Measurements from ENCODE around the gene SOX4.
"Not testable (repeated sequence)": the region's sequence is repeated elsewhere in the genome, so short reads cannot be mapped to it uniquely, and the experiment has no call there.

The SOX4 gene

DNA sequence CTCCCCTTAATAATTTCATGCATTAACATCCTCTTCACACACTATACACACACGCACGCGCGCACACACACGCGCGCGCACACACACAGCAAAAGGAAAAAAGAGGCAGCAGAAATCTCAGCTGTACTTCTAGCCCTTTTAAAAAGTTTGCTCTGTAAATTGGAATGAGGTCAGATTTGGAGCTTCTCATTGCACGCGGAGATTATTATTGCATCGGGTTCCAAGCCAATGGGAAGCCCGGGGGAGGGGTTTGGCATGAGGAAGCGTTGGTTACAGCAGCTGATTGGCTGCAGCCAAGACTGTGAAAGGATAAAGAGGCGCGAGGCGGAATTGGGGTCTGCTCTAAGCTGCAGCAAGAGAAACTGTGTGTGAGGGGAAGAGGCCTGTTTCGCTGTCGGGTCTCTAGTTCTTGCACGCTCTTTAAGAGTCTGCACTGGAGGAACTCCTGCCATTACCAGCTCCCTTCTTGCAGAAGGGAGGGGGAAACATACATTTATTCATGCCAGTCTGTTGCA is at the start of gene SOX4:
Gene SOX4, plus strand, starts transcription at position 340 of the 515 bp plus-strand sequence. CDS start 784 bp downstream, outside the sequence.
- no peak for DNase-seq (ENCODE audit: low read depth)

- not testable (repeated sequence) for DNase-seq (ENCODE audit: low read depth)
Measured at GRCh38 chr6:21552286-21552685, 41.3 kb upstream of the SOX4 start.

GRCh38 chr6:21554286-21554685 is 39.3 kb upstream of the SOX4 start:
- no peak for DNase-seq (ENCODE audit: low read depth)

DNA sequence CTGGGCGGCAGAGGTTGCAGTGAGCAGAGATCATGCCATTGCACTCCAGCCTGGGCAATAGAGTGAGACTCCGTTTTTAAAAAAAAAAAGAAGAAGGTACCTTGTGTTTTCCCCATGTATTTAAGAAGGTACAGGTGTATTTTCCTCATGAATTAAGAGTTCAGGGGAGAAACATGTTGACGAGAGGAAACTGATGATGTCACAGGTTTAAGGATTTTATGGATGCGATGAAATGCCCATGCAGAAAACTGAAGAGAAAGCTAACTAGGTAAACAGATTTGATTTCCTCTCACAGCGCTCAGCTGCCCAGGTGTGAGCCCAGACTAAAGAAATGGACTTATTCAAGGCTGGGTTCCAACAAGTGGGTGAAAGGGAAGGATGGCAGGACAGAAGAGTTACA is 38.4 kb upstream of the SOX4 start:
- DNase-seq (ENCODE audit: low read depth): no peak

DNA sequence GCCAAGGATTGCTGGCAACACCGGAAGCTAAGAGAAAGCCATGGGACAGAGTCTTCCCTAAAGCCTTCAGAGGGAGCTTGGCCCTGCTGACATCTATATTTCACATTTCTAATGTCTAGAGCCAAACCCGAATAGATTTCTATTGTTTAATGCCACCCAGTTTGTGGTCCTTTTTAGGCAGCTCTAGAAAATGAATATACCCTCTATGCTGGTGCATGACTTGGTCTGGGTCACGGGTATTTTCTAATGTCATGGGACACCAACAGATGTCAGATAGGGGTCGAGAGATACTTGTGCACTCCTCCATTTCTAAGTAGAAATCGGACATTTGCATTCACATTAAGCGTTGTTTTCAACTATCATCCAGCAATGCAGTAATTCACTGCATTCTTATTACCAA is 37.0 kb upstream of the SOX4 start:
- no peak for DNase-seq (ENCODE audit: low read depth)

- DNase-seq (ENCODE audit: low read depth): no peak
Measured at GRCh38 chr6:21556968-21557721, 36.4 kb upstream of the SOX4 start.

GRCh38 chr6:21559238-21559637 is 34.3 kb upstream of the SOX4 start:
- DNase-seq (ENCODE audit: low read depth): no peak

DNA sequence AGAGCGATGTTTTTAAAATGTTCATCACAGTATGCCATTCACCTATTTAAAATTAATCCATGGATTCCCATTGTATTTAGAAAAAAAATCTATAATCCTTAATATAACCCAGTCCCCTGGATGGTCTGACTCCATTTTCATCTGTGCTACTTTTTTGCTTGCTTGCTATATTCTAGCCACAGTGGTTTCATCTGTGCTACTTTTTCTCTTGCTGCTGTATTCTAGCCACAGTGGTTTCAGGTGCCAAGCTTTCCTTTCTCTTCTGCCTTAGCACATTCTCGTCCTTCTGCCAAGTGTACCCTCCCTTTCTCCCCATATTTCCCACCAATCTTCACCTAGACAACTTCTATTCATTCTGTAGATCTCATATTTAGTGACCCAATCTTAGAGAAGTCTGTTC is 33.3 kb upstream of the SOX4 start:
- DNase-seq (ENCODE audit: low read depth): no peak

DNA sequence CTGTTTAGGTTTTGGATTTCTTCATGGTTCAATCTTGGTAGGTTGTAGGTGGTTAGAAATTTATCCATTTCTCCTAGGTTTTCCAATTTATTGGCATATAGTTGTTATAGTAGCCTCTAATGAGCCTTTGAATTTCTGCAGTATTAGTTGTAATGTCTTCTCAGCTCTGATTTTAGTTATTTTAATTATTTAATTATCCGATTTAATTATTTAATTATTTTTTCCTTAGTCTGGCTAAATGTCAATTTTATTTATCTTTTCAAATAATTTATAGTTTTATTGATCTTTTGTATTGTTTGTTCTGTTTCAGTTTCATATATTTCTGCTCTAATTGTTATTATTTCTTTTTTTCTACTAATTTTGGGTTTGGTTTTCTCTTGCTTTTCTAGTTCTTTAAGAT is 28.1 kb upstream of the SOX4 start:
- DNase-seq (ENCODE audit: low read depth): no peak

GRCh38 chr6:21578523-21578922 is 15.0 kb upstream of the SOX4 start:
- DNase-seq (ENCODE audit: low read depth): no peak

DNA sequence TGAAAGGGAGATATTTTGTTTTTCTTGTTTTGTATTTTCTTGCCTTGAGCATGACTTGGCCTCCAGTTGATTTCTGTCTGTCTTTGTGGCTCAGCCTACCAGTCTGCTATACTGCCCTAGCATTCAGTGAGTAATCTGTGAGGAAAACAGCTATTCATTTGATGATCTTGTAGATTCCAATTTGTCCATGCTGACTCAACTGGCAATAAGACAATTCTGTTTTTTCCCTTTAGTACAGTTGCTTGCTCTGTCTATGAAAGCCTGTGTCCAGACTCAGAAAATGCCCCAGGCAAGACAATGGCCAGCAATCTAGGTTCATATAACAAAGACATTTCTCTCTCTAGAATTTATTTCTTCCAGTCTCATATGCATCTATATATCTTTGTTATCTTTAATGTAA is 10.9 kb upstream of the SOX4 start:
- DNase-seq (ENCODE audit: low read depth): no peak

DNA sequence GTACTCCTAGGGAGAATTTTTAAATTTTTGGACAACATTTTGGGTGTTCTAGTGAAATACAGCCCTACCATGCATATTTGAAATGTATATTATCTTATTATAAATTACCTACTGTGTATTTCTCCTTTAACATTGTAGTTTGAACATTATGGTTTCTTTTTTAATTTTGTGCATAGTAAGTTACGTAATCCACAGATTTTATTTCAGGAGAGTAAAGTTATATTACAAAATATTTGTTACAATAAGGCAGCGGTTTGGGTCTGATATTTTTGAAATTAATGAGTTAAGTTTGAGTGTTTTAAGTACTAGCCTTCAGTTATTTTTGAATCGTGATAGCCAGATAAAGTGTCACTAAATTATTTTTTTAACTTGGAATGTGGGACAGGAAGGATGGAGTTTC is 7.3 kb upstream of the SOX4 start:
- no peak for DNase-seq (ENCODE audit: low read depth)

DNA sequence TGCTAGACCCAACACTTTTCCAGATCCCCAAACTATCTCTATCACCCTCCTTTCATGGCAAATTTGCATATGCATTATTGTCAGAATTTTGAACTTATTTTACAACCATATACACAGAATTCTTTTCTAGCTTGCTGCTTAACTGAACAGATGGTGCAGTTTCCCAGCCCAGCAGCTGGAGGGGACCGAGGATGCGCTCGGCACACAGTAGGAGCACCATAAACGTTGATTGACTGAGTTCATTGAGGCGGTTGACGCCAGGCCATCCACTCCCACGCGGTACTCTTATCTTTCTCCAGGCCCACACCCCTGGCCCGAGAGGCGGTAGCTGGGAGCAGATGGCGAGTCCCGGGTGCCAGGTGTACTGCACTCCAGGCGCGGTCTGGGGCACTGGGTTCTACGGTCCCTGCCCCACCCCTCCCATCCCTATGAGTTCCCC is 6.8 kb upstream of the SOX4 start:
- no peak for DNase-seq (ENCODE audit: low read depth)

- no peak for DNase-seq (ENCODE audit: low read depth)
Measured at GRCh38 chr6:21587179-21587960, 6.2 kb upstream of the SOX4 start.

- DNase-seq (ENCODE audit: low read depth): no peak
Measured at GRCh38 chr6:21587961-21588480, 5.5 kb upstream of the SOX4 start.

- no peak for DNase-seq (ENCODE audit: low read depth)
Measured at GRCh38 chr6:21588481-21589351, 4.8 kb upstream of the SOX4 start.

- peak; percentile 66 for DNase-seq (ENCODE audit: low read depth)
Measured at GRCh38 chr6:21589352-21590345, 3.9 kb upstream of the SOX4 start.

GRCh38 chr6:21590346-21590745 is 3.2 kb upstream of the SOX4 start:
- no peak for DNase-seq (ENCODE audit: low read depth)

DNA sequence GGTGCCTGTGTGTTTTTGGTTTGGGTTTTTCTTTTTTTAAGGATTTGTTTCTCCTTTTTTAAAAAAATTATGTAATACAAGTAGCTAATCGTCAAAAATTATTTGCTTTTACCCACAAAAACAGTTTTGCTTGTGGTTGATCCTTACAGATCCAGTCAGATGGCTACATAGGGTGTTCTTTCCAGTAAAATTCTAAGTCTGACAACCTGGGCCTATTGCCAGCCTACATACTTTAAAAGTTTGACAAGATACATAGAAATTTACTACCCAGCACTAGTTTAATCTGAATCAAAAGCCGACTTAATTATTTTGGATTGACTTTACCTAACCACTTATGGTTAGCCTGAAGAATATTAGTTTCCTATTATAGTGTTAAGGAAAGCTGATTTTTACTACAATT is 2.1 kb upstream of the SOX4 start:
- no peak for DNase-seq (ENCODE audit: low read depth)

DNA sequence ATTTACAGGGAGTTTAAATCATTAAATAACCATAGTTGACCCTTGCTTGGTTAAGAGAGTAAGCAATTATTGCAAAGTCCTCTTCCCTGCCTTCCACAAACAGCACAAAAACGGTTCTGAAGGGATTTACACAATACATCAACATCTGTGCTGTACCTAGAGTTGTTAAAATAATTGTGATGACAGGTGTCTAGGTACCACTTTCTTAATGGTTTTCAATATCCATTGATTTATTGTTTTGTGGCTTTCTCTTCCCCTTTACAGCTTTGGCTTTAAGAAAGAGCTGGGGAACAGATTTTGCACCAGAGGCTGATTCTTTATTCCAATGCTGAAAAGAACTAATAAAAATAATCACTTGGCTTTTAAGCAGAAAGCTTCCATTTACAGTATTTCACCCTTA is 598 bp upstream of the SOX4 start:
- DNase-seq (ENCODE audit: low read depth): no peak

DNA sequence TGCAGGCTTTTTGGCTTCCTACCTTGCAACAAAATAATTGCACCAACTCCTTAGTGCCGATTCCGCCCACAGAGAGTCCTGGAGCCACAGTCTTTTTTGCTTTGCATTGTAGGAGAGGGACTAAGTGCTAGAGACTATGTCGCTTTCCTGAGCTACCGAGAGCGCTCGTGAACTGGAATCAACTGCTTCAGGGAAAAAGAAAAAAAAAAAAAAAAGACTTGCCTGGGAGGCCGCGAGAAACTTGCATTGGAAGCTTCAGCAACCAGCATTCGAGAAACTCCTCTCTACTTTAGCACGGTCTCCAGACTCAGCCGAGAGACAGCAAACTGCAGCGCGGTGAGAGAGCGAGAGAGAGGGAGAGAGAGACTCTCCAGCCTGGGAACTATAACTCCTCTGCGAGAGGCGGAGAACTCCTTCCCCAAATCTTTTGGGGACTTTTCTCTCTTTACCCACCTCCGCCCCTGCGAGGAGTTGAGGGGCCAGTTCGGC is 420 bp downstream of the SOX4 start:
- no peak for DNase-seq (ENCODE audit: low read depth)

All from stimulated activated CD8-positive, alpha-beta memory T cell treated with anti-CD3 and anti-CD28 coated beads, Interleukin-7, amount 100 ng/mL, for 24 hours (primary cell).